Dendritic cell treated with granulocyte-macrophage colony-stimulating factor and Interleukin-4, amounts not matched to agents 40 ng/mL and 50 ng/mL, for 4 days (primary cell): ENCODE data around the gene EHD2.
"Not testable (repeated sequence)": the region's sequence is repeated elsewhere in the genome, so short reads cannot be mapped to it uniquely, and the experiment has no call there.

ENCODE experiments used
- H3K27ac Mint-ChIP-seq: one replicate; pipeline ENCODE4 v1.8.0; 2022; ENCODE audit warnings: mild to moderate bottlenecking, mixed read lengths
- H3K27me3 Mint-ChIP-seq: one replicate; pipeline ENCODE4 v1.8.0; 2022; ENCODE audit warnings: mild to moderate bottlenecking, mixed read lengths
- H3K36me3 Mint-ChIP-seq: one replicate; pipeline ENCODE4 v1.8.0; 2022; ENCODE audit warnings: low read depth, mixed read lengths
- H3K4me1 Mint-ChIP-seq: one replicate; pipeline ENCODE4 v1.8.0; 2022; ENCODE audit warnings: low read depth, mixed read lengths
- H3K4me3 Mint-ChIP-seq: one replicate; pipeline ENCODE4 v1.8.0; 2022; ENCODE audit warnings: mild to moderate bottlenecking, moderate library complexity, mixed read lengths
- H3K9me3 Mint-ChIP-seq: one replicate; pipeline ENCODE4 v1.8.0; 2022; ENCODE audit warnings: mixed read lengths
- intact Hi-C: fragments of 100-400 bp; cut with micrococcal nuclease; formaldehyde crosslinking; loops from one replicate; pipeline ENCODE4 v1.15.0; 2022

The EHD2 gene

DNA sequence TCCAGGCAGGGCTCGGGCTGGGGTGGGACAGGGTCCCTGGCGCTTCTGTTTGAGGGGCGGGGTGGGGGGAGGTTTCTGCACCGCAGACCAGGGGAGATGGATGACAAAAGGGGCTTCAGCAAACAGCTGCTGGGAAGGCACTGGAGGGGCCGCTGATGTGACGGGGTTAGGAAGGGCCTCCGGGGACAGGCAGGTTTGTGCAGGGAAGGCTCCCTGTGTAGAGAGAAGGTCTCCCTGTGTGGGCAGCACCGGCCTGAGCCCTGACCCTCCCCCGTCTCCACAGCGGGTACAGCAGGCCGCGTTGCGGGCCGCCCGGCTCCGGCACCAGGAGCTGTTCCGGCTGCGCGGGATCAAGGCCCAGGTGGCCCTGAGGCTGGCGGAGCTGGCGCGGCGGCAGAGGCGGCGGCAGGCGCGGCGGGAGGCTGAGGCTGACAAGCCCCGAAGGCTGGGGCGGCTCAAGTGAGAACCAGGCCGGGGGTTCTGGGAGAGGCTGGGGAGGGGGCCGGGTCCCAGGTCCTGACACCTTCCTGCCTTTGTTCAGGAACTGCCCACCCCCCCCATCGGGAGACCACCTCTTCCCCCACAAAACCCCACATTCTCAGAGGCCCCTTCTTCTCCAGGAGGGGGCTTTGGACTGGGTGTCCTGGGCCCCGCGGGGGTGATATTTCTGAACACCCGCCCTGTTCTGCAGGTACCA lies 42.0 kb downstream of the EHD2 start:
- H3K27me3 Mint-ChIP-seq: no peaks in the 10 kb centered on the region
- no peak overlapping the region for H3K27ac Mint-ChIP-seq
- intact Hi-C loops: no loop called here
- no peak overlapping the region for H3K4me3 Mint-ChIP-seq
- no peaks in the 10 kb centered on the region for H3K4me1 Mint-ChIP-seq
- no peaks in the 10 kb centered on the region for H3K9me3 Mint-ChIP-seq
- peaks cover 100% of the 10 kb centered on the region for H3K36me3 Mint-ChIP-seq

DNA sequence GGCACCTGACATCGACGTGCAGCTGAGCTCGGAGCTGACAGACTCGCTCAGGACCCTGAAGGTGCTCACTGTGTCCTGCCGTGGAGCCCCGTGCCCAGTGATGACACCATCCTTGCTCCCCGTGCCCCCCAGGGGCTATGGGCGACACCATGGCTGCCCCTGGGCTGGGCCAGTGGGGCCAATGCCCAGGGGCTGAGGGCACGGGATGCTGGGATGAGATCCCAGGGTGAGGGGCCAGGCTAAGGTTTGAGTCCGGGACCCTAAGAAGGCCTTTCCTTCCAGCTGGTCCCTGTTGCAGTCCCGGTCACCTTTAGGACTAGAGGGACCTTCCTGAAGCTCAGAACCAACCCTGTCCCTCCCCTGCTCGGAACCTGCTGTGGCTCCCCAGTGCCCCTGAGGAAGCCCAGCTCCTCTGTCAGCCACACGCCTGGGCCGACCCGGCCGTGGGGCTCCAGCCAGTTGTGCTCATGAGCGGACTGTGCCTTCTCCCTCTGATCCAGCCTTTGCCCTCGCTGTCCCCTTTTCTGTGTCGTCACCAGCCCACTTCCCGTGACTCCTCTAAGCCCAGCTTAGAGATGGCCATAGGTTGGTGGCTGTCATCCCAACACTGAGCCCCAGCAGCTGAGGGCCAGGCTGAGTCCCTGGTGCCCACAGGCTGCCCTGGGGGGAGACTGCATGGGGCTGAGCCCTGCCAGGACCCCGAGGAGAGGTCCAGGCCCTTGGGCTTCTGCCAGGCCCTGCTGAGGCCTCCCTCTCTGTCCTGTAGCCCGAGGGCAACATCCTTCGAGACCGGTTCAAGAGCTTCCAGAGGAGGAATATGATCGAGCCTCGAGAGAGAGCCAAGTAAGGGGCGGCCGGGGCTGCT lies 42.8 kb downstream of the EHD2 start:
- intact Hi-C loops: no loop called here
- peaks cover 95% of the 10 kb centered on the region for H3K36me3 Mint-ChIP-seq
- H3K27me3 Mint-ChIP-seq: no peaks in the 10 kb centered on the region
- no peaks in the 10 kb centered on the region for H3K9me3 Mint-ChIP-seq
- H3K4me3 Mint-ChIP-seq: no peak overlapping the region
- no peak overlapping the region for H3K27ac Mint-ChIP-seq
- H3K4me1 Mint-ChIP-seq: no peaks in the 10 kb centered on the region

DNA sequence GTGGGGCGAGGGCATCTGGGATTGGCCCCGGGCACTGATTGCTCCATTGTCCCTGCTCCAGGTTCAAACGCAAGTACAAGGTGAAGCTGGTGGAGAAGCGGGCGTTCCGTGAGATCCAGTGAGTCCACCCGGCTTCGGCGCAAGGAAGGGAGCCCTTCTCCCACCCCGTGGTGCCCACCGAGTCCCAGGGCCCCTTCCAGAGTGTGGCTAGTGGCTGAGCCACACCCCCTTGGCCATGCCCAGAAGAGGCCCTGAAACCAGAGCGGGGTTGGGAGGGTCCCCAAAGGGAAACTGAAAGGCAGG lies 43.4 kb downstream of the EHD2 start:
- Mint-ChIP-seq H3K4me3 (no peak overlapping the region), H3K27ac (no peak overlapping the region), H3K9me3 (no peaks in the 10 kb centered on the region), H3K4me1 (no peaks in the 10 kb centered on the region), H3K27me3 (no peaks in the 10 kb centered on the region), H3K36me3 (peaks cover 89% of the 10 kb centered on the region)
- intact Hi-C loops: no loop called here

DNA sequence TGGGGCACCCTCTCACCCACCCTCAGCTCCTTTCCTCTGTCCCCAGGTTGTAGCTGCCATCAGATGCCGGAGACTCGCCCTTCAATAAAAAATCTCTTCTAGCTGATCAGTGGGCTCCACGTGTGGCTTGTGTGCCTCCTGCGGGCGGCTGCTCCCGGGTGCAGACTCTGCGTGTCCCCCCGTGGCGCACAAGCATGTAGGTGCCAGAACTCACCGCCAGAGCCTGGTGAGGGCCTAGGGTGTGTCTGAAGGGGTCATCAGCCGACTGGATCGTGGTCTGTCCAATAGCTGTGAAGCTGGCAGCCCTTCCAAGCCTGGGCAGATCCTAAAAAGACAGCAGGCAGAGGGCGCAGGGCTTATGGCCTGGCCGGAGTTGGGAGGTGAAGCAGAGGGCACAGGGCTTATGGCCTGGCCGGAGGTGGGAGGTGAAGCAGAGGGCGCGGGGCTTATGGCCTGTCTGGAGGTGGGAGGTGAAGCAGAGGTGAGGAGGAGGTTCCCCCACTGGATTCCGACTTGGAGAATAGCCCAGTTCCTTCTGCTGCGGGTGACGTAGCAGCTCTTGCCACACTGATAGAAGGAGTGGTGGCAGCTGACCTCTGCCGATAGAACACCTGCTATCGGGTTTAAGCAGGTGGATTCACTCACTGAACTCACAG lies 43.9 kb downstream of the EHD2 start:
- no peaks in the 10 kb centered on the region for H3K9me3 Mint-ChIP-seq
- peaks cover 84% of the 10 kb centered on the region for H3K36me3 Mint-ChIP-seq
- H3K27ac Mint-ChIP-seq: no peak overlapping the region
- no peaks in the 10 kb centered on the region for H3K4me1 Mint-ChIP-seq
- no peaks in the 10 kb centered on the region for H3K27me3 Mint-ChIP-seq
- intact Hi-C loops: no loop called here
- H3K4me3 Mint-ChIP-seq: no peak overlapping the region

DNA sequence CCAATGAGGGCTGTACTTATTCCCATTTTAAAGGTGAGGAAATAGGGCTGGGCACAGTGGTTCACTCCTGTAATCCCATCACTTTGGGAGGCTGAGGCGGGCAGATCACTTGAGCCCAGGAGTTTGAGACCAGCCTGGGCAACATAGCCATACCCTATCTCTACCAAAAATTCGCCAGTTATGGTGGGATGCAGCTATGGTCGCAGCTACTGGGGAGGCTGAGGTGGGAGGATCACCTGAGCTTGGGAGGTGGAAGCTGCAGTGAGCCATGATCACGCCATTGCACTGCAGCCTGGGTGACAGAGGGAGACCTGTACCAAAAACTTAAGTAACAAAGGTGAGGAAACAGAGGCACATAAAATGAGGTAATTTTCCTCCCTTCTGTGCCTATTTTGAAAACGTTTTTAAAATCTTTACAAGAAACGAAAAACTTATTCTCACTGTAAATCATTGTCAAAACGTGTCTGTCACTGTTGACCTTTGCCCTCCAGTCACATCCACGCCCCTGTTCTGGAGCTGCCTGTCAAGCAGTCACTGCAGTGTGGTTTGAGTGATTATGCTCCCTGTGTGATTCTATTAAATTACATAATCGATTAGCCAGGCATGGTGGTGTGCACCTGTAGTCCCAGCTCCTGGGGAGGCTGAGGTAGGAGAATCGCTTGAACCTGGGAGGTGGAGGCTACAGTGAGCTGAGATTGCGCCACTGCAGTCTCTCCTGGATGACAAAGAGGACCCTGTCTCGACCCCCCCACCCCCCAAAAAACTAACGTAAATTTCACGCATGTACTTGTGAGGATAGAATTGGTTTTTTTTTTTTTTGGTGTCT lies 44.6 kb downstream of the EHD2 start:
- H3K4me3 Mint-ChIP-seq: no peak overlapping the region
- peaks cover 77% of the 10 kb centered on the region for H3K36me3 Mint-ChIP-seq
- no peaks in the 10 kb centered on the region for H3K27me3 Mint-ChIP-seq
- no peaks in the 10 kb centered on the region for H3K4me1 Mint-ChIP-seq
- intact Hi-C loops: no loop called here
- no peaks in the 10 kb centered on the region for H3K9me3 Mint-ChIP-seq
- no peak overlapping the region for H3K27ac Mint-ChIP-seq

DNA sequence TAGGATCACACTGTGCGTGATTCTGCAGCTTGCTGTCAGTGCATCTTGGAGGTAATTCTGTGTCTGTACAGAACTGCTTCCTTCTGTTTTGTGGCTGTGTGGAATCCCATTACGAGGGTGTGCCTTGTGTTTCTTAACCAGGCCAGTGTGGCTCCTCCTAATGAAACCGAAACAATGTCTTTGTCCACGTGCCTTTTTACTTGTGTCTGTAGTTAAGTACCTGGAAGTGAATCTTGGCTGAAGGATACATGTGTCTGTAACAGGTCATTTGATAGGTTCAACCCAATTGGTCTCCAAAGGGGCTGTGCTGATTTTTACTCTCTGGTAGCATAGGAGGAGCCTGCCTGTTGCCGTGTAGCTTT lies 45.2 kb downstream of the EHD2 start:
- Mint-ChIP-seq H3K27ac (no peak overlapping the region), H3K36me3 (peaks cover 71% of the 10 kb centered on the region), H3K27me3 (no peaks in the 10 kb centered on the region), H3K9me3 (no peaks in the 10 kb centered on the region), H3K4me1 (no peaks in the 10 kb centered on the region), H3K4me3 (no peak overlapping the region)
- intact Hi-C loops: no loop called here

DNA sequence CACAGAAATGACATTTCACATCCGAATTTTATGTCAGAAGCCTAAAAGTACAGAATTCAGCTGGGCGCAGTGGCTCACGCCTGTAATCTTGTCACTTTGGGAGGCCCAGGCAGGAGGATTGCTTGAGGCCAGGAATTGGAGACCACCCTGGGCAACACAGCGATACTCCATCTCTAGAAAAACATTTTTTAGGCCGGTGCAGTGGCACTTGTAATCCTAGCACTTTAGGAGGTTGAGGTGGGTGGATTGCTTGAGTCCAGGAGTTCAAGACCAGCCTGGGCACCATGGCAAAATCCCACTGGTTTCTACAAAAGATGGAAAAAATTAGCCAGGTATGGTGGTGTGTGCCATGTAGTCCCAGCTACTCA lies 47.4 kb downstream of the EHD2 start:
- intact Hi-C loops: no loop called here
- Mint-ChIP-seq H3K4me3 (no peak overlapping the region), H3K27me3 (no peaks in the 10 kb centered on the region), H3K4me1 (no peaks in the 10 kb centered on the region), H3K27ac (no peak overlapping the region), H3K36me3 (peaks cover 49% of the 10 kb centered on the region), H3K9me3 (no peaks in the 10 kb centered on the region)

DNA sequence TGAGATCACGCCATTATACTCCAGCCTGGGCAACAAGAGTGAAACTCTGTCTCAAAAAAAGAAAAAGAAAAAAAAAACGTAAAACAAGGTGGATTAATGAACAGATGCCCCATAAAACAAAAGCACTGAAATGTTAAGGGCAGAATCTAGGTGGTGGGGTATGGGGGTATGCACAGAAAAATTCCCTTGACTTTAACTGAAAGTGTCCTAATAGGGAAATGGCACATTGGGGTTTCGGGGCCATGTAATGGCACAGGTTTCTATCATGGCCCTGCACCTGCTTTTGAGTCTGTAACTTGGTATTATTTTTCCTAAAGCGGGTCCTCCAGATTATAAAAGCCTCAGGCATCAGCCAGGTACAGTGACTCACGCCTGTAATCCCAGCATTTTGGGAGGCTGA lies 48.3 kb downstream of the EHD2 start:
- H3K4me3 Mint-ChIP-seq: no peak overlapping the region
- H3K9me3 Mint-ChIP-seq: no peaks in the 10 kb centered on the region
- intact Hi-C loops: no loop called here
- H3K36me3 Mint-ChIP-seq: peaks cover 40% of the 10 kb centered on the region
- no peaks in the 10 kb centered on the region for H3K4me1 Mint-ChIP-seq
- no peak overlapping the region for H3K27ac Mint-ChIP-seq
- H3K27me3 Mint-ChIP-seq: peaks cover 1% of the 10 kb centered on the region

DNA sequence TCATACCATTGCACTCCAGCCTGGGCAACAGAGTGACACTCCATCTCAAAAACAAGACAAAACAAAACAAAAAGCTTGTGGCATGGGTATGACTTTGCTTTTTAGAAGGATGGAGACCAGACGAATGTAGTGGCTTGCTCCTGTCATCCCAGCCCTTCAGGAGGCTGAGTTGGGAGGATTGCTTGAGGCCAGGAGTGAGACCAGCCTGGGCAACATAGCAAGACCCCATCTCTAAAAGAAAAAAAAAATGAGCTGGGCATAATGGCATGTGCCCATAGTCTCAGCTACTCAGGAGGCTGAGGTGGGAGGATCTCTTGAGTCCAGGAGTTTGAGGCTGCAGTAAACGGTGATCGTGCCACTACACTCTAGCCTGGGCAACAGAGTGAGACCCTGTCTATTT lies 48.9 kb downstream of the EHD2 start:
- H3K9me3 Mint-ChIP-seq: no peaks in the 10 kb centered on the region
- no peak overlapping the region for H3K4me3 Mint-ChIP-seq
- H3K4me1 Mint-ChIP-seq: no peaks in the 10 kb centered on the region
- H3K27ac Mint-ChIP-seq: no peak overlapping the region
- H3K36me3 Mint-ChIP-seq: peaks cover 34% of the 10 kb centered on the region
- H3K27me3 Mint-ChIP-seq: peaks cover 1% of the 10 kb centered on the region
- intact Hi-C loops: no loop called here

DNA sequence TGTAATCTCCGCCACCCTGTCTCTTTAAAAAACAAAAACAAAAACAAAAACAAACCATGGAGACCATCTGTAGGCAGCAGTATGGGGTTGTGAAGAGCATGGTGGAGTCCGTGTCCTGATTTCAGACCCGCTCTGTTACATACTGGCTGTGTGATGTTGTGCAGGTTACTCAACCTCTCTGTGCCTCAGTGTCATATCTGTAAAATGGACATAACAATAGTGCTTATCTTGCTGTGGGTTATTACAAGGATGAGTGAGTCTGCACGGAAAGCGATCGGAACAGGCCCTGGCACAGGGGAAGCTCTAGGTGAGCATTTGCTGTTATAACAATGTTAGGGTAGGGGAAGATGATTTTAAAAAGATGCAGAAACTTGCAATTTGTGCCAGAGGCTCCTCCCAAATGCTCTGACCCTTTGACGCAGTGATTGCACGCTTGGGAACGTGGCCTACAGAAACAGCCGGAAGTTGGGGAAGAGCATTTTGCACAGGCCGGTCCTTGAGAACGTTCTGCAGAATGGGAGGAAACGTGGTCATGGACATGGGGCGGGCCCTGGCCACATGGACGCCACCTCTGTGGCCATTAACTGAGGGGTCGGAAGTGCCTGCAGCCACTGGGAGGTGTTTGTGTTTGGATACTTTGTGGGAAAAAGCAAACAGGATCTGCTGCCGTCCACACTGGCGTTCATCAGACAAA lies 49.5 kb downstream of the EHD2 start:
- H3K4me3 Mint-ChIP-seq: no peak overlapping the region
- H3K27ac Mint-ChIP-seq: no peak overlapping the region
- no peaks in the 10 kb centered on the region for H3K9me3 Mint-ChIP-seq
- intact Hi-C loops: no loop called here
- H3K27me3 Mint-ChIP-seq: peaks cover 1% of the 10 kb centered on the region
- H3K4me1 Mint-ChIP-seq: no peaks in the 10 kb centered on the region
- peaks cover 28% of the 10 kb centered on the region for H3K36me3 Mint-ChIP-seq

DNA sequence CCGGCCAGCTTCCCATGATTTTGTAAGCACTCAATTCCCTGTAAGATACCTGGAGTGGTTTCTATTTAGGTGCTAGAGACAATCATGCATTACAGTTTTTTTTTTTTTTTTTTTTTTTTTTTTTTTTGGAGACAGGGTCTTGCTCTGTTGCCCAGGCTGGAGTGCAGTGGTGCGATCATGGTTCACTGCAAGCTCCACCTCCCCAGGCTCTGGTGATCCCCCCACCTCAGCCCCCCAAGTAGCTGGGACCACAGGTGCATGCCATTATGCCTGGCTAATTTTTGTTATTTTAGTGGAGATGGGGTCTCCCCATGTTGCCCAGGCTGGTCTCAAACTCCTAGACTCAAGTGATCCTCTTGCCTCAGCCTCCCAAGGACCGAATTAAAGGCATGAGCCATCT lies 51.5 kb downstream of the EHD2 start:
- H3K9me3 Mint-ChIP-seq, H3K27ac Mint-ChIP-seq, H3K27me3 Mint-ChIP-seq, intact Hi-C loops, H3K4me1 Mint-ChIP-seq, H3K36me3 Mint-ChIP-seq, H3K4me3 Mint-ChIP-seq: not testable (repeated sequence)

DNA sequence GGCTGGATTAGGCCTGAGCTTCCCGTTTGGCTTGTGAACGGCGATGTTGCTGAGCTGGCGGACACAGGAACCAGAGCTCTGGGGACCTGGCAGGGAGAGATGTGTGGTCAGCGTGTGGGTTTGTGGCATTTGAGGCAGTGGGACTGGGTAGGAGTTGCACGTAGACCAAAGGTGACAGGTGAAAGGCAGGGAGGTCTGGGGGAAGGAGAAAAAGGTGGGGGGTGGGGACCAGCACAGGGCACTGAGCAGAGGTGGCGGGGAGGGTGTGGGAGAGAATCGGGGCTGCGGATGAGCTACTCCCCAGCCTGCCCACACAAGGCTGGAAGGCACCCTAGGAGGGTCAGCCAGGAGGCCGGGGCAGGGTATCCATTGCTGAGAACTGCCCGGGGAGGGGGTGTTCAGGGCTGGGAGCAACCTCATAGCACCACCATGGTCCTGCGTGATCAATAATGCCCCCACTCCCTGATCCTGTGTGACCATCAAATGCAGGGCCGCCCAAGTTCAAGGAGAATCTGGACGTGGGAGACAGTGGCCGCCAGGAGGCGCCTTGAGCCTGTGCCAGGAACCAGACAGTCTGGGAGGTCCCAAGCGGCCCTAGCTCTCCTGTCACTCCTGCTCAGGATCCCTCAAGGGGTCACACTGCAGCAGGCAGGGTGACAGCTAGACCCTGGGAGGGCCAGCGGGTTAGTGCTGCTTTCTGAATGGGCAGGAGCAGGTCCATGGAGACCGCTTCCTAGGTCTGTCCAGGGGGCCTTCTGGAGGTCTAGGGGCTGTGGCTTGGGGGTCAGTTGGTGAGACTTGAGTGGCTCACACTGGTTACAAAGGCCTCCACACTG lies 52.5 kb downstream of the EHD2 start:
- Mint-ChIP-seq H3K36me3 (no peaks in the 10 kb centered on the region), H3K4me3 (no peak overlapping the region), H3K27me3 (peaks cover 1% of the 10 kb centered on the region), H3K9me3 (no peaks in the 10 kb centered on the region), H3K4me1 (no peaks in the 10 kb centered on the region), H3K27ac (no peak overlapping the region)
- intact Hi-C loops: loop anchor here (1.0 kb wide), 1 partner anchor 23 kb away; no protein-coding TSS in a partner anchor

DNA sequence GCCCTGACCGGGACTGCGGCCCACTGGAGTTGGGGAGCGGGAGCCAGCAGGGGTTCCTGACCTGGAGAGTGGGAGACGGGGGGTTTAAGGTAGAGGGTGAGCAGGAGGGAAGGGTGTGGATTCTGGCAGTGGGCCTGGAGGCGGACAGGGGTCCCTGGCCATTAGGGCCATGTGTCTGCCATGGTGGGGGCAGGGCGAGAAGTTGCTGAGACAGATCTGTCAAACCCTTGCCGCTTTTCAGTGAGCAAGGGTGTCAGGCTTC lies 53.1 kb downstream of the EHD2 start:
- H3K4me1 Mint-ChIP-seq: no peaks in the 10 kb centered on the region
- no peaks in the 10 kb centered on the region for H3K9me3 Mint-ChIP-seq
- no peak overlapping the region for H3K27ac Mint-ChIP-seq
- intact Hi-C loops: loop anchor here (1.0 kb wide), 1 partner anchor 22 kb away; no protein-coding TSS in a partner anchor
- no peaks in the 10 kb centered on the region for H3K36me3 Mint-ChIP-seq
- peaks cover 1% of the 10 kb centered on the region for H3K27me3 Mint-ChIP-seq
- no peak overlapping the region for H3K4me3 Mint-ChIP-seq
